IPS-NIHi11 (cell line): ENCODE measurements around the gene TRIM8.
A peak's percentile ranks its signal among the peaks of the same experiment; 100 is the strongest.

Experiments
- DNase-seq: peaks from one replicate; pipeline ENCODE4 v3.0.0; 2012; ENCODE audit warnings: mixed read lengths, low spot score

Gene TRIM8, protein sequence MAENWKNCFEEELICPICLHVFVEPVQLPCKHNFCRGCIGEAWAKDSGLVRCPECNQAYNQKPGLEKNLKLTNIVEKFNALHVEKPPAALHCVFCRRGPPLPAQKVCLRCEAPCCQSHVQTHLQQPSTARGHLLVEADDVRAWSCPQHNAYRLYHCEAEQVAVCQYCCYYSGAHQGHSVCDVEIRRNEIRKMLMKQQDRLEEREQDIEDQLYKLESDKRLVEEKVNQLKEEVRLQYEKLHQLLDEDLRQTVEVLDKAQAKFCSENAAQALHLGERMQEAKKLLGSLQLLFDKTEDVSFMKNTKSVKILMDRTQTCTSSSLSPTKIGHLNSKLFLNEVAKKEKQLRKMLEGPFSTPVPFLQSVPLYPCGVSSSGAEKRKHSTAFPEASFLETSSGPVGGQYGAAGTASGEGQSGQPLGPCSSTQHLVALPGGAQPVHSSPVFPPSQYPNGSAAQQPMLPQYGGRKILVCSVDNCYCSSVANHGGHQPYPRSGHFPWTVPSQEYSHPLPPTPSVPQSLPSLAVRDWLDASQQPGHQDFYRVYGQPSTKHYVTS

DNA sequence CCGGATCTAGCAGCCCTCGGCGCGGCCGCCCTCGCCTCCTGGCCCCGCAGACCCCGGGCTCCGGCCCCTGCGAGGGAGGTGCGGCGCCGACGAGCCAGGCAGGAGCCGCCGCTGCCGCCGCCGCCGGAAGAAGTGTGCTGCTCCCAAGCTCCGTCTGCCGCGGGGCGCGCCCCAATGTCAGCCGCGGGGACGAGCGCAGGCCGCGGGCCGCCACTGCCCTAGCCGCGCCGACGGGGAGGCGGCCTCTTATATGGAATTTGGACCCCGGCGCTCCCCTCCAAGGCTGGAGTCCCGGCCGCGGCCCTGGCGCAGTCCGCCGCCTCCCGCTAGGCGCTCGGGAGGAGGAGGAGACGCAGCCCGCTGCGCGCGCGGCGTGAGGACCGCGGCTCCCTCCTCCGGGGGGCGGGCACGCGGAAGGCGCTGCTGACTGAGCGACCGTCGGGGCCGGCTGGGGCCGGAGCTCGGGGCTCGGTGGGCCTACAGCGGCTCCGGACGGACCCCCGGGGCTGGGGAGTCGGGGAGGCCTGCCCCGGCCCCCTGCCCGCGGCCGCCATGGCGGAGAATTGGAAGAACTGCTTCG lies at the start of gene TRIM8:
Gene TRIM8 (plus strand): TSS at position 414 of the 580 bp plus-strand sequence. CDS start 139 bp downstream, at position 553.
- no peak for DNase-seq

DNA sequence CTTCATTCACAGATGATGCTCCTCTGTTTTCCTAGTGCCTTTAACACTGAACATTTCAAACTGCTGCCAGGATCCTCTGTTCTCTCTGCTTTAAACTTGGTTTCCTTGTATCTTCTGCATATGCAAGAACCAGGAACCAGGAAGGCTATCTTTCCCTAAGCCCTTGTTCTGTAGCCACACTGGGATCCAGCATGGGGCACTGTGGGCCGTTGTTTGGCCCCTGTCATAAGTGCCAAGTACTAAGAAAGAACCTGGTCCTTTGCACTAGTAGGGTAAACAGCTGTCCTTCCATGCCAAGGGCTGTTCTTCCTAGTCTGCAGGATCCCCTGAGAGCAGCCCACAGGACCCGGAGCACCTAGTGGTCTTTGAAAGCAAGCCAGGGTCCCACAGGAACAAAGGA lies 49.0 kb upstream of the TRIM8 start:
- DNase-seq = no peak

DNA sequence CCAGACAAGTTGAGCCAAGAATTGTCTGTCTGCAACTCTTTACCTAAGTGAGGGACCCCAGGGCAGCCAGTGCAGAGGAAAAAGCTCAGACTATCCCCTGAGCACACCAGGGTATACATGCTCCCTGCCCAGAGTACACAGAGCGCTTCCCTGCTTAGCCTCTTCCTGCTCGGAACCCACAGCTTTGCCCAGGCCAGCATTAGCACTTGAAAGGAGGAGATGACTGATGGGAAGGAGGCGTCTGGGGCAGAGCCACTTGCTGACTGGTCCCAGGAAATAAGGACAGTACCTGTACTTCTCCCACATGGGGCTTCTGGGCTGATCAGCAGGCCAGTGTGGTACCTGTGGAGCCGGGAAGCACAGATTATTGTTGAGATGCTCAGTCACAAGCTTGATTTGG lies 48.4 kb upstream of the TRIM8 start:
- peak; percentile 36 for DNase-seq

DNA sequence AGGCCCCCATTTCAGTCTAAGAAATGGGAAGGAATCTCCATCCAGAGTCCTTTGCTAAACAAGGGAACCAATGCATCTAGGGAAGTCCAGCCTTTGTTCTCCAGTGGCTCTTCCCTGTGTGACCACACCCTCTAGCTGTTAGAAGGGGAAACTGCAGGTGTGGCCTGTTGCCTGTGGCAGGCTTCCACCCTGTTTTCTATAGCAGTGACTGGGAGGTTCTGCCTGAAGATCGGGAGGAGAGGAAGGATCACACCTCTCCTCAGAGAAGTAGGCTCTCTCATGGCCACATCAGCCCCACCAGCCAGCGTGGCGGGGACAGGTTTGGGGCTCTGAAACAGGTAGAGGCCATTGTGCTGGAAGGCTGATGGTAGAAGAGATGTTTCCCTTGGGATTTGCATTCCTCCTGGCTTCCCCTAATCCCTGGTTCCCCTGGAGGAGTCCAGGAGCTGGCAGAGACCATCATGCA lies 47.7 kb upstream of the TRIM8 start:
- DNase-seq = peak; percentile 94

DNA sequence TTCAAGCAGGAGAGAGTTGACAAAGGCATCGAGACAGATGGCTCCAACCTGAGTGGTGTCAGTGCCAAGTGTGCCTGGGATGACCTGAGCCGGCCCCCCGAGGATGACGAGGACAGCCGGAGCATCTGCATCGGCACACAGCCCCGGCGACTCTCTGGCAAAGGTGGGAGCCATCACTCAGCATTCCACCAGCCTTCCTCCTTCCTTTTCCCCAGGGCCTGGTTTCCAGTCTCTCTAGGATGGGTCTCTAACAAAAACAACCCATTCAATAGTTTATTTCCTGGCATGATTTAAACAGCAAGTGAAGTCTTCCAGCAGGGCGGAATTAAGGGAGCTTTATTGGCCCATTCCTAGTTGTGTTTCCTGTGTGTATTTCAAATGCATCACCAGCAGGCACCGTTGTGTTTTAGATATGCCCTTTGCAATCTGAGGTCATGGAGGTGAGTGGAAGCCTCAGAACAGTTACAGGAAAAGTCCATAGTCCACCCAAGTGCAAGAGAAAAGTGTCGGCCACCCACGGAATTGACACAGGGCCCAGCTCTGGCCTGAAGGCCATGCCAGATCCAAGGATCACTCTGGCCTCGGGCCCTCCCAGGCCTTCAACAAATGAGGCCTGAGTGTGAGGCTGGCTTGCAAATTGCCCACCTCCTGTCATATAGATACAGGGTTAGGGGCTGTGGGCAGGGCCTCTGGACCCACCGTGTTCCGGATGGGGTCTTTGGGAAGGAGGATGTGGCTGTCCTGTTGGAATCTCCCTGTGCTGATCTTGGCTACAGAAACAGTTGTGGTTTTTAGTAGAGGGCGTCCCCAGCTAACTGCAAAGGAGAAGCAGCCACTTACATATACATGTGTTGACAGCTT lies 46.9 kb upstream of the TRIM8 start:
- no peak for DNase-seq

DNA sequence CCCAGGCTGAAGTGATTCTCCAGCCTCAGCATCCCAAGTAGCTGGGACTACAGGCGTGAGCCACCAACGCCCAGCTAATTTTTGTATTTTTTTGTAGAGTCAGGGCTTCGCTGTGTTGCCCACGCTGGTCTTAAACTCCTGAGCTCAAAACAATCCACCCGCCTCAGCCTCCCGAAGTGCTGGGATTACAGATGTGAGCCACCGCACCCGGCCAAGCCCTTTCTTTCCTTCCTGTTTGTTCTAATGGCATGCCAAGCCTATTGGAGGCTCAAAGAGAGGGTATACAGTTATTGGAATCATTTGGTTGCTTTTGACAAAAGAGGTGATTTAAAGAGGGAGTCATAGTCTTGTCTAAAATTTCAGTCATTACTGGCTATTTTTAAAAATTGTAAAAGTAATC lies 46.0 kb upstream of the TRIM8 start:
- DNase-seq = no peak

DNA sequence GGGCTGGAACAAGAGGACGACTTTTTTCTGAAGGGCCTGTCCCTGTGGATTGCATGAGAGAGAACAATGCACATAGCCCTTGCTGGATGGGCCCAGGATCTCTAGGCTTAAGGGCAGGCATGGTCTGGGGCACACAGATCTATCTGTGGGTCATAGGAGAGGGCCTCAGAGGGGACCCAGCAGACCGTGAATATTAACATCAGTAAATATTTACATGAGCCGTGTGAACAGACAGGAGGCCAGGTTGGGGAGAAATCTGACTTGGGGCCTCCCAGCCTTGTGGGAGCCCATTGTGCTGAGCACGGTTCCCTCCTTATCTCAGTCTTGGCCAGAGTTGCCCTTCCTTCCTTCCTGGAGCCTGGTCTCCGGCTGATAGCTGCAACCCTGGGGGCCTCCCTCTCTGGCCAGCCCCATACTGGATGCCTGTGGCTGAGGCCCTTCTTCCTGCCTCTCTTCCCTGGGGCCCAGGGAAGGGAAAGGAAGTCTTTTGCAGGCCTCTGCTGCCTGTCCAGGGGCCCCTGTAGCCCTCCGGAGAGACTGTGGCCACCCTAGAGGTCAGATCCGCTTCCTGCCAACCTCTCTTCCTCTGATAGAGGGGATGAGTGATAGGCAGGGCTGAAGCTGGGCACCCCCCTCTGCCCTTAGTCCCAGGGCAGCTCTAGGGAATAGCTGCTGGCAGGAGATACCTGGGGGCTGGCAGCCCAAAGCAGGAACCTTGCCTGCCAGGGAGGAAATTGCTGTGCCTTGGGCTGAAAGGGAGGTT lies 44.5 kb upstream of the TRIM8 start:
- no peak for DNase-seq

DNA sequence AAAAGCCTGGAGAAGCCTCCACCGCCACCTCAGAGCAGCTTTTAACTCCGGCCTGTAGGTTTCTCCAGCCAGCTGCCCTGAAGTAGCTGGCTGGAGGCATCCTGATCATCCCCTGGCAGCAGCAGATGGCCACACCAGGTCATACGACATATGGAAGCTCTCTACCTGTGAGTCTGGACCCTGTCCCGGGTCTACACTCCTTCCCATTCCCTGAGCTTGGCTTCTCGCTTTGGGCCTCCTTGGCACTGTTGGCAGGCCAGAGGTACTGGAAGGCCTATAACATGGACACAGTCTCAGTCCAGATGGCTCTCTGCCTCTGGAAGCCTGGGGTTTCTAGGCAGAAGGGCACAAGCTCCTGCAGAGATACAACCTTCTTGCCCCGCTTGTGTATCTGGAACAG lies 43.5 kb upstream of the TRIM8 start:
- no peak for DNase-seq

DNA sequence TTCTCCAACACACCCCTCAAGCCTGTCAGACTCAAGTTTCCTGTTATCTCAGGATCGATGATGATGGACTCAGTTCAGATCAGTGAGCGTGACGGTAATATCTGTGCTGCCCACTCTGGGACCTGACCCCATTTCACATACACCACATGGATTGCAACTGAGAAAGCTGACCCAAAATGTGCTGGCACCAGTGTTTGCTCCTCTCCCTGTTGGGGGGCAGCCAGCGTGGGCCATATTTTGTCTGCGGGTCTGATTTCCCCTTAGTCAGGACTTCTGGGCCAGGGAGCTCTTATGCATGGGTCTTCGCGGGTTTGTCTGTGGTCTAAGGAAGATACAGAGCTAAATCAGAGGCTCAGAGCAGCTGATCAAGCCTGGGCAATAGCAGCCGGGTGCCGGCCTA lies 42.6 kb upstream of the TRIM8 start:
- DNase-seq = no peak

DNA sequence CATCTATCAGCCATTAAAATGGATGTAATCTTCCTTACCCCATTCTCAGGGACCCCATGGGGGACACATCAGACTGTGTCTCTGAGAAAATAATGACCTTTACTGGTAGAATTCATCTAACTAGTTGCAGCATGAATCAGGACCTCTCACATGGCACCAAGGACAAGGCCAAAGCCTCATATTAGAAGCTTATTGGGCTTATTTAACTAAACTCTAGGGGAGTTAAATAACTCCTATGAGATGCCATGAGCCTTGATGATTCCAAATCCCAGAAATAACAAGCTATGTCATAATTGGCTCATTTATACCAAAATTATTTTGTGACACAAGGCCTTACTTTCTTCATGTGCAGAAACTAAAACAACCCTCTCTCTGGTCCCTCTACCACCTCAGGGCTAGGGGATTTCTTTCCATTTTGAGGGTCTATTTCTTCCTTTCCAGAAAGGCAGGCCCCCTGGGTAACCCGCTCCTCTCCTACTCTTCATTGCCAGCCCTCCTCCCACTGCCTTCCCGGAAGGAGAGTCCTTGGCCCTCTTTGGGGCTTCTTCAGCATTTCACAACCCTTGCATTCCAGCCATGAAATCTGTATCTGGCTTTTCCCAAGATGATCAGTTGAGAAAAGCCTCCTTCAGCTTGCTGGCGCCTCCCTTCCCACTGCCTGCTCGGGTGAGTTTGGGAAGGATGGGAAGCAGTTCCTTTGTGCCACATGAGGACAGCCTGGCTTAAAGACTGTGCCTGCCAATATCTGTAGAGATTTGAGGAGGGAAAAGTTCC lies 41.8 kb upstream of the TRIM8 start:
- DNase-seq = no peak

DNA sequence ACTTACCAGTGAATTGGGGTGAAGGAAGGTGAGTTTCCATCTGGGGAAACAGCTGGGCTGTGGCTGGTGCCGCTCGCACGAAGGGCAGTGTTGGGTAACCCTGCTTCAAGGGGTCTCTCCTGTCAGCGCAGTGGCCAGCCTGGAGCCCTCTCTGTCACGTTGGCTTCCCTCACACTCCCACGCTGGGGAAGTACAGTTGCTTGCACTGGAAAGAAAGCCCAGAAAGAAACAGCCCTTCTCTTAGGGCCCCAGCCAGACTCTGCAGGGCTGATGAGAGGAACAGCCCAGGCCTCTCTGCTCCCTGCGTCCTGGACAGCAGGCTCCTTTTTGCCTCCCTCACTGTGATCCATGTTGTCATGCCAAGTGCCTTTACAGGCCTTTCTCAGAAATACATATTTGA lies 40.3 kb upstream of the TRIM8 start:
- no peak for DNase-seq

DNA sequence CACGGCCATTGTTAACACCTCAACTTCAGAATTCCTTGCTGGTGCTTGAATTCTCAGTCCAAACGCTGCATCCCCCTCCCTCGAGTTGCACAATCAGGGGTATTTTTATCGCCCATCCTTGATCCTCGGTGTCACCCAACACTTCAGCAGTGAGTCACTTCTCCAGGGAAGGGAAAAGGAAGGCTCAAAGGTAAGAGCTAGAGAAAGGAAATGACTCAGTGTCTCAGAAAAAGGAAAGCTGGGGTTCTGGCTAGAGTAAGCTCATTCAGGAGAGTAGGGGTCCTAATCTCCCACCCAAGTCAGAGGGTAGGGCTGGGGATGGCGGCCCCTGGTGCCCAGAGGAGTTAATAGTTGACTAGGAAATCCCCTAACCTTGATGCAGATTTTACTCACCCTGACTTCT lies 39.8 kb upstream of the TRIM8 start:
- DNase-seq = no peak

DNA sequence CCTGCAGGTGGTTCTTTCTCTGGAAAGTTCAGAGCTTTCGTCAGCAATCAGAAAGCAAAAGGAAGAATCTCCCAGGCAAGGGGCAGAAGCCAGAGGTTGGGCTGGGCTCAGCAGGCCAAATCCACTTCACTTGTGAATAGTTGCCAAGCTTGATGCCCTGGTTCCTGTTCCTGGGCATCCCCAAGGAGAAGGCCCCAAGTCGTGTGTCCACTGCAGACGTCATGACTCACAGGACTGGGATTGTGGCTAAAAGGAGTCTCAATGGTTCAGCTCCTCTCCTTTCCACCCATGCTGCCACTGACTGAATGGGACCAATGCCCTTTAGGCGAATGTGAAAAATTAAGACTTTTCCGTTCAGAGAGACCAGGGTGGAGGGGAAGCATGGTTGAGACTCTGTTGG lies 38.6 kb upstream of the TRIM8 start:
- no peak for DNase-seq

DNA sequence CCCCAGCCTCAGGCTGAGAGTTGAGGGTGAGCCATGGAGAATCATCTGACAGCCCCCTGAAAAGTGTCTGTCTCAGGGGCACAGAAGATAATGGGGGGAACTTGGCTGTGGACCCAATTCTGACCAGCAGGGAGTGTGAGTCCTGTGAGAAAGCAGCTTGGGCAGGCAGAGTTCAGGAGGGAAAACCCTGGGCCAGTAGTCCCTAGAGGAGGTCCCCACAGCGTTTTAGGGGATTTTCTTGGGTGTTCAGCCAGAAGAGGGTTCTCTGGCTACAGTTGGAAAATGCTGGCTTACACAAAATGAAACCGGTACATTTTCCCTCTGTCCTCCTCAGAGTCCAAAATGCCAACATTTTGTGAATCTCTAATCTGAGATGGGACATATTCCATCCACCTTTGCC lies 35.8 kb upstream of the TRIM8 start:
- DNase-seq = no peak

DNA sequence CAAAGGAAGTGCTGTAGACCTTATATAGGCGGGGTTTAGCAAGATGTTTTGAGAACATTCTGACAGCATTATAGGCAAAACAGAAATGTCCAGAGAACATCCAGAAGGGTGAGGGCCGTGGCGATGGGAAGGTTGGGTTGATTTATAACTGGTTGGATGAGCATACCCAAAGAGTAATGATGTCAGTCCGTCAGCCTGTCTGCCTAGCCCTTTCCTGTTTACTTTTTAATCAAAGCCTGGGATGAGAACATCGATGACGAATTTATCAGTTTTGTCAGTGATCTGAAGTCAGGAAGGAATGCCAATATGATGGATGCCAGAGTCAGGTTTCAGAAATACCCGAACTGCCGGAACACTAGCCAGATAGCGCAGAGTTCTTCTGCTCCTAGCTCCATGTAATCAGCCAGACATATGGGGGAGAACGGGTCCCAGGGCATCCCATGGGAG lies 33.8 kb upstream of the TRIM8 start:
- DNase-seq = no peak

DNA sequence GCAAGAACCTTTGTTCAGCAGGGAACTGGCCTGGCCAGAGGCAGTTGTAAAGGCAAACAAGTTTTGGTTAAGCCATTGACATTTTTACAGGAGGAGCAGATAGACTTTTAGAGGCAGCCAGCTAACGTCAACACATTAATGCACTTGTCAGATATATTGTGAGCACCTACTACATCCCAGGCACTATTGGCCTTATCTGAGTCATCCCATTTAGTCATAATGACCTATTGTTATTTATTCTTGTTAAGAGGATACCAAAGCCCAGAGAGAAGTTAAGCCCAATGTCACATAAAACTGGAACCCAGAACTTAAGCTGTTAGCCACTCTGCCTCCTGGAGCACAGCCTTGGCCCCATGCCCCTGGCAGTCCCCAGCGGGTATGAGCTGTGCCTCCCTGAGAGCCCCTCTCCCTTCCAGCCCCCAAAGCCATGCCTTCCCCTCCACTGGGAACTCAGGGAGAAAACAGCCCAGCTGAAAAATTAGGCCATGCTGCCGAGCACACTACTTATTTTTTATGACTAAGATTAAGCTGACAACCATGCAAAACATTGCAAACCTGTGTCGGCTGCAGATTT lies 32.7 kb upstream of the TRIM8 start:
- no peak for DNase-seq

DNA sequence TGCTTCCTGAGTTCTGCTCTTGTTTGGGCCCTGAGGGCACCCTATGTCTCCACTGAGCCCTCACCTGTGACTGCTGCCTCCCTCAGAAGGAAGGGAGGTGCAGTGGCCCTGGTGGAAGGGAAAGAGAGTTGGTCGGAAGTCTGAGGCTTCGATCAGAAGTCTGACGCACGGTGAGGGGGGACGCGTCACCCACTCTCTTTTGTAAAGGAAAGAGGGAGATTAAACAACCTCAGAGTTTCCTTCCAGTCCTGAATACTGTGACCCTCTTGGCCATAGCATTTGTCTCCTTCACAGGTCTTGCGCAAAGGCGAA lies 31.4 kb upstream of the TRIM8 start:
- DNase-seq = no peak

DNA sequence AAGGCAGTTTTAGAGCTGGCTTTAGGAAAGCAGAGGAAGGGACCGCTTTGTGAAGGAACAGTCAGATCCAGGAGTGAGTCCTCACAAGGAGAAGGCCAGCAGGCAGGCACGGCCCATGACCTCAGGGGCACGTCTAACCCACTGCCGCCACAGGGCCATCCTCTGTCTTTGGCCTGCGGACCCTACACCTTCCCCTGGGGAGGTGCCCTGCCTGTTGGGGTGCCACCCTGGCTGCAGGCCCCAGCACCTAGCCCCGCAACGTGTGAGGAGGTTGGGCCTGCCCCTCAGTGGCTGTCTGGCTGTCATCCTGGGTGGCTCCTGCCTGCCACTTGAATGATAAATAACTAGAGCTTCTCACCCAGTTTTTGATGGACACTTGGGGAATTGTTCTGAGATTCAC lies 31.0 kb upstream of the TRIM8 start:
- no peak for DNase-seq

DNA sequence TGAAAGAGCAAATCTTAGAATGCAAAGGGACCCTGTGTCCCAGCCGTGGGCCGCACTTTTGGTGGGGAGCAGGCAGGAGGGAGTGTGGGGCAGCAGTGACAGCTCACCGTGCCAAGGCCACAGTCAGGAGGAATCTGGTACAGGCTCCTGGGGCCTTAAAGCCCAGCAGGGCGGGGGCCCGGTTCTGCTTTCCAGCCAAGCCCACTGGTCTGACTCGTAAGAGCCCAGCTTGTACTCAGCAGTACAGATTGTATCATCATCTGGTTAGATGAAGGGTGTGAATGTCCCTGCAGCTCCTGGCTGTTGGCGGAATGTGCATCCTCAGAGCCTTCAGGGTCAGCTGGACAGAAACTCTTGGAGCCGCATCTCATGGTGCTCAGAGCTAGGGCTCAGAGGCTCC lies 30.5 kb upstream of the TRIM8 start:
- DNase-seq = no peak

DNA sequence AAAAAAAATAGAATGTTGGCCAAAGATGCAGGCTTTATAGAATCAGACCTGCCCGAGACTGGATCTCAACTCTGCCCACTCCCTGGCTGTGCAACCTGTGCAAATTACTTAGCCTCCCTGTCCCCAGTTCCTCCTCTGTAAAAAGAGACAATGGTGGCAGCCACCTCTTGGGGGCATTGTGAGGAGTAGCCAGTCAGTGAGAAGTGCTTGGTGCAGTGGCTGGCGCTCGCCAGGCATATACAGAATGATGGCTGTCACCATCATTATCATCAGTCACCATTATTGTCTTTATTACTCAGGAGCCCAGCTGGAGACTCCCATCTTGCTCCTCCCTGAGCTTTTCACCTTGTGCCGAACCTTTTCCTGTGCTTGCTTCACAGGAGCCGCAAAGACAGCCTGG lies 29.4 kb upstream of the TRIM8 start:
- DNase-seq = no peak

DNA sequence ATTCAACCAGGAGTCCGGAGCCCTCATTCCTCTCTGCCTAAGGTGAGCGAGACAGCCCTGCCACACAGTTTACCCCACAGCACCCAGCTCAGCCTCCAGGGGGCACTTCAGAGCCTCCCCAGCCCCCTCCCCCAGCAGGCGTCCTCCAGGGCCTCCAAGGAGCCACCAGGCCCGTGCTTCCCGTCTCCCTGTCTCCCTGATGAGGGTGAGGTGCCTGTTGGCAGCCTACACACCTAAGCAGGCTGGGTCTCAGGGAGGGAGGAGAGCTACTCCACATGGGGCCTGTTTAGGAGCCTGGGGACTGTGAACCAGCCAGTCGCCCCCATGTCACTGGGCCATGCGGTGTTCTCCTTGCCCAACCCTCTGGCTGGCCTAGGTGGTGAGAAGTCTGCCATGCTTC lies 28.9 kb upstream of the TRIM8 start:
- DNase-seq = peak; percentile 79
